Smooth muscle cell (in vitro differentiated cells): ENCODE measurements around the gene AICDA. TPM values are rescaled to one million over a fixed set of nuclear protein-coding genes. Genes with fewer than 3 reads are reported as not detected.
"Not testable (repeated sequence)": the region's sequence is repeated elsewhere in the genome, so short reads cannot be mapped to it uniquely, and the experiment has no call there.

Source experiments
- DNase-seq: peaks from one replicate; lab custom pipeline; 2025; ENCODE audit not compliant: unreplicated experiment; lab: John Stamatoyannopoulos, UW
- H2AFZ ChIP-seq: fragments of 200-600 bp; sonication (generic); 2 replicates; pipeline ENCODE4 v1.6.0; 2016; ENCODE audit warnings: antibody characterized with exemption, low read depth, mild to moderate bottlenecking
- H3F3A ChIP-seq: fragments of 200-600 bp; sonication (generic); 2 replicates; pipeline ENCODE4 v1.6.0; 2017; ENCODE audit warnings: antibody characterized with exemption, low read depth
- H3K27ac ChIP-seq: fragments of 200-600 bp; sonication (generic); 2 replicates; pipeline ENCODE4 v1.5.1; 2016; ENCODE audit warnings: low read depth, mild to moderate bottlenecking
- H3K27me3 ChIP-seq: fragments of 200-600 bp; sonication (generic); 2 replicates; pipeline ENCODE4 v1.6.1; 2016; ENCODE audit warnings: low read depth, mild to moderate bottlenecking
- H3K36me3 ChIP-seq: fragments of 200-600 bp; sonication (generic); 2 replicates; pipeline ENCODE4 v1.5.1; 2016; ENCODE audit warnings: low read depth
- H3K4me1 ChIP-seq: fragments of 200-600 bp; sonication (generic); 2 replicates; pipeline ENCODE4 v1.5.1; 2016; ENCODE audit warnings: low read depth
- H3K4me2 ChIP-seq: fragments of 200-600 bp; sonication (generic); 2 replicates; pipeline ENCODE4 v1.6.0; 2016; ENCODE audit warnings: mild to moderate bottlenecking
- H3K4me3 ChIP-seq: fragments of 200-600 bp; sonication (generic); 2 replicates; pipeline ENCODE4 v1.5.1; 2016; ENCODE audit warnings: mild to moderate bottlenecking
- H3K79me2 ChIP-seq: fragments of 200-600 bp; sonication (generic); 2 replicates; pipeline ENCODE4 v1.6.0; 2016; ENCODE audit warnings: low read depth, mild to moderate bottlenecking
- H3K9ac ChIP-seq: fragments of 200-600 bp; sonication (generic); 2 replicates; pipeline ENCODE4 v1.6.0; 2016; ENCODE audit warnings: low read depth
- H3K9me3 ChIP-seq: fragments of 200-600 bp; sonication (generic); replicated peaks from 2 replicates; pipeline ENCODE4 v1.5.1; 2016; ENCODE audit warnings: low read depth
- H4K20me1 ChIP-seq: fragments of 200-600 bp; sonication (generic); 2 replicates; pipeline ENCODE4 v1.6.0; 2016; ENCODE audit warnings: low read depth
- CTCF ChIP-seq: fragments of 200-600 bp; sonication (generic); IDR thresholded peaks from 2 replicates; pipeline ENCODE4 v1.5.1; 2017; ENCODE audit warnings: borderline replicate concordance, mild to moderate bottlenecking, antibody characterized with exemption; ENCODE audit not compliant: insufficient read depth, poor library complexity, severe bottlenecking
- WGBS: methylation state at CpG from one replicate; pipeline ENCODE4 v1.1.7; 2016; ENCODE audit warnings: low lambda C conversion rate; 5-methylcytosine and 5-hydroxymethylcytosine counted together
- polyA plus RNA-seq: library from polyadenylated mRNA; unstranded; fragments of >200 nt; fragmentation: Nextera tagmentation; extraction: Ambion mirVana; gene quantifications from 2 replicates; pipeline ENCODE4 v1.2.1, GENCODE V29; 2016
- total RNA-seq: library from RNA; depleted of rRNA; stranded (reverse); fragments of >200 nt; gene quantifications from 2 replicates; pipeline ENCODE4 v1.2.3, GENCODE V29; 2014

The AICDA gene
- total and polyA plus RNA-seq, 2 experiments from 2014 or later, result not detected

- no peaks in the 10 kb centered on the region for H3K36me3 ChIP-seq
- H3K79me2 ChIP-seq, result no peaks in the 10 kb centered on the region
- H3K4me1 ChIP-seq, result no peaks in the 10 kb centered on the region
- no peak overlapping the region for H3K4me3 ChIP-seq
- no peak overlapping the region for H3K27ac ChIP-seq
- no peak overlapping the region for H3K9ac ChIP-seq
- no peak for TF ChIP-seq CTCF
- 95% methylated on average over 7 of the region's 7 CpGs for WGBS
- H3K27me3 ChIP-seq, result no peaks in the 10 kb centered on the region
- no peak for DNase-seq
- H3K9me3 ChIP-seq, result no peaks in the 10 kb centered on the region
- no peak overlapping the region for H2AFZ ChIP-seq
- H3K4me2 ChIP-seq, result no peak overlapping the region
- H4K20me1 ChIP-seq, result no peaks in the 10 kb centered on the region
- no peaks in the 10 kb centered on the region for H3F3A ChIP-seq
Observed at GRCh38 chr12:8589679-8590078, 23.0 kb downstream of the AICDA start.

DNA sequence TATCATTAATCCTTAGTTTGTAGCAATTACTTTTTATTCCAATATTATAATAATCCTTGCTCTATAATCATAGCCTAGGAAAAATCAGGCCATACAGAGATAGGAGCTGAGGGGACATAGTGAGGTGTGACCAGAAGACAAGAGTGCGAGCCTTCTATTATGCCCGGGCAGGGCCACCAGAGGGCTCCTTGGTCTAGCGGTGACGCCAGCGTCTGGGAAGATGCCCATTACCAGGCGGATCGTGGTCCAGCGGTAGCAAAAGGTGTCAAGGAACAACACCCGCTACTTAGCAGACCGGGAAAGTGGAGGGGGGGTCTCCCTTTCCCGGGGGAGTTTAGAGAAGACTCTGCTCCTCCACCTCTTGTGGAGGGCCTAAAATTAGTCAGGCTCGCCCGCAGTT, 28.2 kb downstream of the AICDA start:
- not testable (repeated sequence) for DNase-seq, H3K4me1 ChIP-seq, H2AFZ ChIP-seq, H4K20me1 ChIP-seq, H3F3A ChIP-seq, H3K27me3 ChIP-seq, H3K9ac ChIP-seq, H3K4me3 ChIP-seq, H3K27ac ChIP-seq, H3K9me3 ChIP-seq, H3K79me2 ChIP-seq, H3K4me2 ChIP-seq, H3K36me3 ChIP-seq
- 90% methylated on average over 13 of the region's 13 CpGs for WGBS

DNA sequence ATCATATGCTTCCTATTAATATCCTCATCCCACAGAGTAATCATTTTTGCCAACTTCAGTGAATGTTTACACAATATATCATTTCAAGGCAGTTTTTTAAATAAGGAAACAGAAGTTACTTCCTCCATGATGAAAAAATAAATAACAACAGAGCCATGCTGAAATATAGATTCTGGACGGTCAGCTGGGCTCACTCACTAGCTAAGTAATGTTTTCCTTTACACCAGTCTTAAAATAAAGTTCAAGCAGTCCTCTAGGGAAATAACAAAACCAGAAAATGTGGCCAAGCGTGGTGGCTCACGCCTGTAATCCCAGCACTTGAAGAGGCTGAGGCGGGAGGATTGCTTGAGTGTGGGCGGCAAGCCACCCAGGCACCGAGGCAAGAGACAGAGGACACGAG, 28.7 kb downstream of the AICDA start:
- Histone ChIP-seq H3K4me3 (no peak overlapping the region), H3K36me3 (no peaks in the 10 kb centered on the region), H2AFZ (no peak overlapping the region), H3K4me2 (no peak overlapping the region), H3K27ac (no peak overlapping the region), H4K20me1 (no peaks in the 10 kb centered on the region), H3K9me3 (no peaks in the 10 kb centered on the region), H3K9ac (no peak overlapping the region), H3K79me2 (no peaks in the 10 kb centered on the region), H3F3A (no peaks in the 10 kb centered on the region), H3K27me3 (no peaks in the 10 kb centered on the region), H3K4me1 (no peaks in the 10 kb centered on the region)
- no peak for TF ChIP-seq CTCF
- 61% methylated on average over 7 of the region's 7 CpGs for WGBS
- no peak for DNase-seq

GRCh38 chr12:8581098-8581784, 31.4 kb downstream of the AICDA start:
- Histone ChIP-seq H3F3A (no peaks in the 10 kb centered on the region), H2AFZ (no peak overlapping the region), H3K9ac (no peak overlapping the region), H3K79me2 (no peaks in the 10 kb centered on the region), H3K4me2 (no peak overlapping the region), H3K27ac (no peak overlapping the region), H3K9me3 (no peaks in the 10 kb centered on the region), H3K4me1 (no peaks in the 10 kb centered on the region), H3K4me3 (no peak overlapping the region), H3K27me3 (no peaks in the 10 kb centered on the region), H4K20me1 (no peaks in the 10 kb centered on the region), H3K36me3 (no peaks in the 10 kb centered on the region)
- WGBS, result 84% methylated on average over 9 of the region's 9 CpGs
- no peak for TF ChIP-seq CTCF
- no peak for DNase-seq
